ENCODE measurements around the gene ZNF263.

The ZNF263 gene

GRCh38 chr16:3281222-3281820 lies 2.0 kb upstream of the ZNF263 start (continued):
- TF ChIP-seq POU6F1 (CRISPR knock-in tag; IDR thresholded peaks at IDR 0.05; ENCODE audit: borderline replicate concordance, low read depth) (no peak), ESRRG (CRISPR knock-in tag; IDR thresholded peaks at IDR 0.05) (no peak), ZFP30 (CRISPR knock-in tag; IDR thresholded peaks at IDR 0.05) (no peak), PATZ1 (CRISPR knock-in tag; IDR thresholded peaks at IDR 0.05; ENCODE audit: borderline replicate concordance) (no peak), TOX (CRISPR knock-in tag; IDR thresholded peaks at IDR 0.05; ENCODE audit: borderline replicate concordance) (no peak), ZFP3 (CRISPR knock-in tag; IDR thresholded peaks at IDR 0.05) (no peak), BACH2 (CRISPR knock-in tag; IDR thresholded peaks at IDR 0.05; ENCODE audit: borderline replicate concordance) (no peak)

GRCh38 chr16:3282103-3282729 lies 1.1 kb upstream of the ZNF263 start:
- TF ChIP-seq ZFP30 (CRISPR knock-in tag; IDR thresholded peaks at IDR 0.05) (no peak), PPARA (CRISPR knock-in tag; IDR thresholded peaks at IDR 0.05; ENCODE audit: borderline replicate concordance) (no peak), OSR1 (CRISPR knock-in tag; IDR thresholded peaks at IDR 0.05) (no peak), BACH2 (CRISPR knock-in tag; IDR thresholded peaks at IDR 0.05; ENCODE audit: borderline replicate concordance) (no peak), ZNF8 (CRISPR knock-in tag; IDR thresholded peaks at IDR 0.05) (no peak), ARNTL (CRISPR knock-in tag; IDR thresholded peaks at IDR 0.05; ENCODE audit: borderline replicate concordance, low read depth) (no peak)
- ATAC-seq, result peak; percentile 79

- no peak for TF ChIP-seq POU6F1 (CRISPR knock-in tag; IDR thresholded peaks at IDR 0.05; ENCODE audit: borderline replicate concordance, low read depth)
- TF ChIP-seq TSHZ2 (CRISPR knock-in tag; IDR thresholded peaks at IDR 0.05), result no peak
- TF ChIP-seq CSDC2 (CRISPR knock-in tag; IDR thresholded peaks at IDR 0.05), result no peak
- no peak for TF ChIP-seq ZFP30 (CRISPR knock-in tag; IDR thresholded peaks at IDR 0.05)
- no peak for TF ChIP-seq BACH2 (CRISPR knock-in tag; IDR thresholded peaks at IDR 0.05; ENCODE audit: borderline replicate concordance)
- no peak for TF ChIP-seq ZC3H10 (CRISPR knock-in tag; IDR thresholded peaks at IDR 0.05)
- no peak for TF ChIP-seq RARB (CRISPR knock-in tag; IDR thresholded peaks at IDR 0.05)
- no peak for TF ChIP-seq ZNF8 (CRISPR knock-in tag; IDR thresholded peaks at IDR 0.05)
- no peak for ATAC-seq
Observed at GRCh38 chr16:3283543-3284447, 504 bp downstream of the ZNF263 start.

GRCh38 chr16:3285131-3285530 lies 1.8 kb downstream of the ZNF263 start:
- TF ChIP-seq ZFP3 (CRISPR knock-in tag; IDR thresholded peaks at IDR 0.05) (no peak), ESRRG (CRISPR knock-in tag; IDR thresholded peaks at IDR 0.05) (no peak), ZFP30 (CRISPR knock-in tag; IDR thresholded peaks at IDR 0.05) (no peak), PATZ1 (CRISPR knock-in tag; IDR thresholded peaks at IDR 0.05; ENCODE audit: borderline replicate concordance) (no peak), TCF4 (CRISPR knock-in tag; IDR thresholded peaks at IDR 0.05; ENCODE audit: borderline replicate concordance) (no peak), SNAI2 (CRISPR knock-in tag; IDR thresholded peaks at IDR 0.05) (no peak), CSDC2 (CRISPR knock-in tag; IDR thresholded peaks at IDR 0.05) (no peak)
- ATAC-seq, result no peak
